ENCODE results near the gene CD200. TPM values are rescaled to one million over a fixed set of nuclear protein-coding genes. Genes with fewer than 3 reads are reported as not detected.

The CD200 gene
- total and polyA plus RNA-seq, 2 of the 4 experiments (the other 2 are of a cell fraction) = 1.1 to 1.7 TPM

DNA sequence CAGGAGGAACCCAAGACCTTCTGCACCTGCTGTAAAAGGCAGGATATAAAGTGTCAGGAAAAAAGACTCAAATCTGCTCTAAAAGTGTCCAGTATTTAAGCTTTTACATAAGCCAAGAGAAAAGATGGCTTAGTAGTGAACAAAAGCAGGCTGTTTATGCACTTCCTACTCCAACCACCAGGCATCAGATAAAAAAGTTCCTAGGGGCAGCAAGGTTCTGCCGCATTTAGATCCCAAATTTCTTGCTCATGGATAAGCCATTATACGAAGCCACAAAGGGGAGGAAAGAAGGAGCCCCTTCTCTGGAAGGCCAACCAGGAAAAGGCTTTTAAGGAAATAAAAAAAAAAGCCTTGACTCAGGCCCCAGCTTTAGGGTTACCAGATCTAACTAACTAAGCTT is 28.3 kb upstream of the CD200 start:
- TF ChIP-seq RCOR1 (IDR thresholded peaks at IDR 0.05; ENCODE audit: insufficient replicate concordance, low read length) (no peak), RFX5 (IDR thresholded peaks at IDR 0.05; ENCODE audit: low read depth, low read length) (no peak), BHLHE40 (IDR thresholded peaks at IDR 0.05; ENCODE audit: low read depth, low read length) (no peak), FOS (IDR thresholded peaks at IDR 0.05; ENCODE audit: low read depth, low read length) (no peak)
- TF ChIP-seq, protein P1, sequence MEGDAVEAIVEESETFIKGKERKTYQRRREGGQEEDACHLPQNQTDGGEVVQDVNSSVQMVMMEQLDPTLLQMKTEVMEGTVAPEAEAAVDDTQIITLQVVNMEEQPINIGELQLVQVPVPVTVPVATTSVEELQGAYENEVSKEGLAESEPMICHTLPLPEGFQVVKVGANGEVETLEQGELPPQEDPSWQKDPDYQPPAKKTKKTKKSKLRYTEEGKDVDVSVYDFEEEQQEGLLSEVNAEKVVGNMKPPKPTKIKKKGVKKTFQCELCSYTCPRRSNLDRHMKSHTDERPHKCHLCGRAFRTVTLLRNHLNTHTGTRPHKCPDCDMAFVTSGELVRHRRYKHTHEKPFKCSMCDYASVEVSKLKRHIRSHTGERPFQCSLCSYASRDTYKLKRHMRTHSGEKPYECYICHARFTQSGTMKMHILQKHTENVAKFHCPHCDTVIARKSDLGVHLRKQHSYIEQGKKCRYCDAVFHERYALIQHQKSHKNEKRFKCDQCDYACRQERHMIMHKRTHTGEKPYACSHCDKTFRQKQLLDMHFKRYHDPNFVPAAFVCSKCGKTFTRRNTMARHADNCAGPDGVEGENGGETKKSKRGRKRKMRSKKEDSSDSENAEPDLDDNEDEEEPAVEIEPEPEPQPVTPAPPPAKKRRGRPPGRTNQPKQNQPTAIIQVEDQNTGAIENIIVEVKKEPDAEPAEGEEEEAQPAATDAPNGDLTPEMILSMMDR (conservative IDR thresholded peaks at IDR 0.05; ENCODE audit: low read depth, low read length) = peak; percentile 28; the same call in 1 of the 2 replicates
- TF ChIP-seq, protein P2, sequence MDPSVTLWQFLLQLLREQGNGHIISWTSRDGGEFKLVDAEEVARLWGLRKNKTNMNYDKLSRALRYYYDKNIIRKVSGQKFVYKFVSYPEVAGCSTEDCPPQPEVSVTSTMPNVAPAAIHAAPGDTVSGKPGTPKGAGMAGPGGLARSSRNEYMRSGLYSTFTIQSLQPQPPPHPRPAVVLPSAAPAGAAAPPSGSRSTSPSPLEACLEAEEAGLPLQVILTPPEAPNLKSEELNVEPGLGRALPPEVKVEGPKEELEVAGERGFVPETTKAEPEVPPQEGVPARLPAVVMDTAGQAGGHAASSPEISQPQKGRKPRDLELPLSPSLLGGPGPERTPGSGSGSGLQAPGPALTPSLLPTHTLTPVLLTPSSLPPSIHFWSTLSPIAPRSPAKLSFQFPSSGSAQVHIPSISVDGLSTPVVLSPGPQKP (IDR thresholded peaks at IDR 0.05; ENCODE audit: borderline replicate concordance, low read depth, low read length) = no peak
- intact Hi-C loops (cut with micrococcal nuclease) (no loop called here), in situ Hi-C loops (cut with MboI; ENCODE audit: low sequenced_read_pairs) (loop anchor here (25.0 kb wide), 1 partner anchor 683 kb away; the partner anchor contains the start of genes CD200R1 and GTPBP8), dilution Hi-C loops (cut with HindIII; ENCODE audit: low sequenced_read_pairs, unreplicated experiment) (loop anchor here (25.0 kb wide), 1 partner anchor 208 kb away; no protein-coding TSS in a partner anchor)
- no peaks in the 10 kb centered on the region for H3K27me3 ChIP-seq (ENCODE audit: control insufficient read depth, insufficient read depth, low read length)
- peak overlapping the region; percentile 32 to 83; a peak in 3 of 4 replicates for H4K8ac ChIP-seq (ENCODE audit: low read depth in 2 of 2, low read length in 2 of 2)
- ATAC-seq (ENCODE audit: low read depth) (no peak), DNase-seq (peak; percentile 13)
- H3K9ac ChIP-seq (ENCODE audit: low read depth, low read length) = no peak overlapping the region
- ChIA-PET POLR2A (ENCODE audit: unreplicated experiment) (no interaction called here), CTCF (interaction anchor here (0.6 to 1.7 kb wide), 8 partner anchors 9 to 216 kb away, joined by 3 to 7 read pairs (median 4); no protein-coding TSS in a partner anchor)
- H2AFZ ChIP-seq (replicated peaks; ENCODE audit: low read length, poor library complexity) = peak overlapping the region; percentile 92
- H3K36me3 ChIP-seq (ENCODE audit: control insufficient read depth, insufficient read depth, low read length) = no peaks in the 10 kb centered on the region
- no peak overlapping the region for H2AK9ac ChIP-seq (replicated peaks; ENCODE audit: low read depth, low read length, poor library complexity)
- H2BK5ac ChIP-seq (ENCODE audit: low read depth, low read length, poor library complexity, severe bottlenecking) = no peak overlapping the region
- H3K56ac ChIP-seq (ENCODE audit: extremely low read depth, insufficient read depth, low read length) = no peak overlapping the region
- H3K23ac ChIP-seq (ENCODE audit: low read depth, low read length) = no peak overlapping the region
- no peak overlapping the region for H3K14ac ChIP-seq (replicated peaks; ENCODE audit: low read depth, low read length)
- no peaks in the 10 kb centered on the region for H3K9me1 ChIP-seq (ENCODE audit: insufficient read depth, low read length)
- H2BK120ac ChIP-seq (ENCODE audit: low read depth, low read length) = no peak overlapping the region
- H2BK20ac ChIP-seq (ENCODE audit: low read depth, low read length) = no peak overlapping the region
- peak overlapping the region; percentile 89 for H4K5ac ChIP-seq (ENCODE audit: low read depth, low read length)
- 60% methylated on average over 1 of the region's 2 CpGs; no CpG with 5 or more reads in 1 of the 2 experiments for WGBS, 2 experiments (ENCODE audit: extremely low coverage in 2 of 2, insufficient read length in 1 of 2)
- H2AK5ac ChIP-seq (ENCODE audit: low read depth, low read length) = no peak overlapping the region
- peaks cover 12% of the 10 kb centered on the region for H3K4me1 ChIP-seq (ENCODE audit: control insufficient read depth, insufficient read depth, low read length)
- no peak overlapping the region for H3K4me3 ChIP-seq (ENCODE audit: insufficient read depth, low read depth, low read length)
- no peaks in the 10 kb centered on the region for H3K79me1 ChIP-seq (ENCODE audit: low read depth in 1 of 2, low read length in 2 of 2)
- no peaks in the 10 kb centered on the region for H4K20me1 ChIP-seq (ENCODE audit: insufficient read depth, low read length)
- H2BK15ac ChIP-seq (ENCODE audit: low read depth, low read length) = no peak overlapping the region
- peak overlapping the region; percentile 22; the same call in 1 of the 2 replicates for H3K18ac ChIP-seq (ENCODE audit: low read depth, low read length)
- H3K4ac ChIP-seq (ENCODE audit: low read depth, low read length) = no peak overlapping the region
- H3K9me3 ChIP-seq (ENCODE audit: control insufficient read depth, insufficient read depth, low read length) = no peaks in the 10 kb centered on the region
- no peak overlapping the region for H3K27ac ChIP-seq (ENCODE audit: insufficient read depth, low read length)
- H4K91ac ChIP-seq (ENCODE audit: insufficient read depth, low read depth, low read length) = no peak overlapping the region
- H3K4me2 ChIP-seq (ENCODE audit: low read depth, low read length) = no peak overlapping the region
- BruUV-seq (replicated peaks) = no TSS peak

Data from IMR-90 (cell line).